ENCODE data around the gene MED25.

The MED25 gene

GRCh38 chr19:49875857-49876421 is 57.9 kb downstream of the MED25 start:
- Histone ChIP-seq H3K36me3 (peaks cover 9 to 53% (median 25%) of the 10 kb centered on the region in 11 experiments), H3K4me1 (peaks cover 28 to 78% (median 51%) of the 10 kb centered on the region in 10 experiments), H3K4me3 (peak overlapping the region; percentile 80 to 99 (median 90)), H3K9me3 (replicated peaks in 1 of 11) (no peaks in the 10 kb centered on the region), H3K4me2 (peak overlapping the region; percentile 77 to 99 (median 97)), H3K9ac (peak overlapping the region; percentile 93 to 98 (median 97)), H3K27me3 (no peaks in the 10 kb centered on the region), H4K20me1 (peaks cover 0 to under 1% (median 0%) of the 10 kb centered on the region in 11 experiments; a peak in 1 of 22 replicates), H3K27ac (peak overlapping the region; percentile 92 to 99 (median 98))
- TF ChIP-seq Cebpa-rat (IDR thresholded peaks at IDR 0.05) = no peak

GRCh38 chr19:49876422-49877019 is 58.4 kb downstream of the MED25 start:
- H3K9me3 ChIP-seq (replicated peaks in 1 of 11) = no peaks in the 10 kb centered on the region
- H3K4me3 ChIP-seq = peak overlapping the region; percentile 80 to 99 (median 90)
- no peaks in the 10 kb centered on the region for H3K27me3 ChIP-seq
- H3K4me2 ChIP-seq = peak overlapping the region; percentile 83 to 99 (median 97)
- peak in 2 of 11 experiments; percentile 34 to 48; a peak in 1 of 22 replicates for TF ChIP-seq Cebpa-rat (IDR thresholded peaks at IDR 0.05)
- H3K27ac ChIP-seq = peak overlapping the region; percentile 92 to 99 (median 98)
- peaks cover 0 to 5% (median 0%) of the 10 kb centered on the region in 11 experiments; a peak in 1 of 22 replicates for H4K20me1 ChIP-seq
- H3K36me3 ChIP-seq = peaks cover 14 to 53% (median 25%) of the 10 kb centered on the region in 11 experiments; a peak in 21 of 22 replicates
- H3K9ac ChIP-seq = peak overlapping the region; percentile 93 to 98 (median 97)
- peaks cover 28 to 76% (median 47%) of the 10 kb centered on the region in 10 experiments for H3K4me1 ChIP-seq

GRCh38 chr19:49877020-49877878 is 59.2 kb downstream of the MED25 start, which contains the start of the genes AKT1S1 and TBC1D17:
TSS of gene AKT1S1 (minus strand) at chr19:49877355. CDS start at chr19:49873295, 4,060 bp downstream.
TSS of gene TBC1D17 (plus strand) at chr19:49877702. CDS start at chr19:49877724, 22 bp downstream.
- H3K27me3 ChIP-seq = no peaks in the 10 kb centered on the region
- H3K4me3 ChIP-seq = peak within 1 kb of the TSS; percentile 80 to 99 (median 90)

GRCh38 chr19:49877879-49878743 is 60.0 kb downstream of the MED25 start:
- Histone ChIP-seq H3K4me2 (peak overlapping the region; percentile 80 to 98 (median 90)), H3K4me1 (peaks cover 31 to 74% (median 46%) of the 10 kb centered on the region in 10 experiments), H3K9me3 (replicated peaks in 1 of 11) (peaks cover 4 to 8% (median 6%) of the 10 kb centered on the region in 11 experiments; a peak in 19 of 22 replicates), H3K27ac (peak overlapping the region; percentile 92 to 99 (median 98)), H3K9ac (peak overlapping the region; percentile 93 to 98 (median 97)), H4K20me1 (peaks cover 0 to 8% (median 0%) of the 10 kb centered on the region in 11 experiments; a peak in 5 of 22 replicates), H3K27me3 (no peaks in the 10 kb centered on the region), H3K36me3 (peaks cover 30 to 56% (median 40%) of the 10 kb centered on the region in 11 experiments), H3K4me3 (peak overlapping the region; percentile 80 to 99 (median 90))
- TF ChIP-seq Cebpa-rat (IDR thresholded peaks at IDR 0.05) = no peak

More at GRCh38 chr19:49877020-49877878, 59.2 kb downstream of the MED25 start, which contains the start of the genes AKT1S1 and TBC1D17:
- Histone ChIP-seq H3K9ac (peak within 1 kb of the TSS; percentile 93 to 98 (median 97)), H4K20me1 (peaks cover 0 to 5% (median 0%) of the 10 kb centered on the region in 11 experiments; a peak in 2 of 22 replicates), H3K9me3 (replicated peaks in 1 of 11) (no peaks in the 10 kb centered on the region; a peak in 1 of 22 replicates), H3K27ac (peak within 1 kb of the TSS; percentile 92 to 99 (median 98)), H3K4me1 (peaks cover 28 to 76% (median 46%) of the 10 kb centered on the region in 10 experiments), H3K36me3 (peaks cover 21 to 56% (median 31%) of the 10 kb centered on the region in 11 experiments), H3K4me2 (peak within 1 kb of the TSS; percentile 83 to 99 (median 97))
- TF ChIP-seq Cebpa-rat (IDR thresholded peaks at IDR 0.05) = no peak

GRCh38 chr19:49878744-49879070 is 60.6 kb downstream of the MED25 start:
- no peaks in the 10 kb centered on the region for H3K27me3 ChIP-seq
- peak overlapping the region; percentile 80 to 98 (median 90) for H3K4me2 ChIP-seq
- peaks cover 4 to 10% (median 8%) of the 10 kb centered on the region in 11 experiments; a peak in 19 of 22 replicates for H3K9me3 ChIP-seq (replicated peaks in 1 of 11)
- H3K9ac ChIP-seq = peak overlapping the region in 7 of 11 experiments; percentile 93 to 98 (median 97); a peak in 8 of 22 replicates
- peaks cover 37 to 72% (median 51%) of the 10 kb centered on the region in 10 experiments for H3K4me1 ChIP-seq
- H3K27ac ChIP-seq = peak overlapping the region in 4 of 11 experiments; percentile 97 to 99 (median 98); a peak in 5 of 22 replicates
- peaks cover 34 to 59% (median 46%) of the 10 kb centered on the region in 11 experiments for H3K36me3 ChIP-seq
- peaks cover 0 to 11% (median 0%) of the 10 kb centered on the region in 11 experiments; a peak in 5 of 22 replicates for H4K20me1 ChIP-seq
- TF ChIP-seq Cebpa-rat (IDR thresholded peaks at IDR 0.05) = no peak
- H3K4me3 ChIP-seq = peak overlapping the region; percentile 80 to 99 (median 90); a peak in 16 of 20 replicates

GRCh38 chr19:49879243-49879963 is 61.3 kb downstream of the MED25 start:
- Histone ChIP-seq H3K36me3 (peaks cover 34 to 59% (median 50%) of the 10 kb centered on the region in 11 experiments), H4K20me1 (peaks cover 0 to 18% (median 0%) of the 10 kb centered on the region in 11 experiments; a peak in 5 of 22 replicates), H3K4me2 (peak overlapping the region; percentile 80 to 98 (median 90); a peak in 20 of 22 replicates), H3K4me1 (peaks cover 44 to 72% (median 55%) of the 10 kb centered on the region in 10 experiments), H3K4me3 (no peak overlapping the region), H3K9ac (0 out of 22 replicates have a peak overlapping the region, but pooled peaks of 1 of the 11 experiments have one; percentile 96), H3K27me3 (no peaks in the 10 kb centered on the region), H3K27ac (0 out of 22 replicates have a peak overlapping the region, but pooled peaks of 1 of the 11 experiments have one; percentile 20), H3K9me3 (replicated peaks in 1 of 11) (peaks cover 4 to 10% (median 8%) of the 10 kb centered on the region in 11 experiments; a peak in 19 of 22 replicates)
- TF ChIP-seq Cebpa-rat (IDR thresholded peaks at IDR 0.05) = no peak

All from BLaER1 treated with 17β-estradiol and CSF1 and Interleukin-3, amounts not matched to agents 10 nM and 100 nM (cell line).